HUES48 (cell line): ENCODE measurements around the gene GOLGA1.
A peak's percentile ranks its signal among the peaks of the same experiment; 100 is the strongest.
"Not testable (repeated sequence)": the region's sequence is repeated elsewhere in the genome, so short reads cannot be mapped to it uniquely, and the experiment has no call there.

Experiments used
- H3K27ac ChIP-seq: one replicate; pipeline ENCODE4 v1.7.0; 2013; ENCODE audit warnings: low read depth, low read length, inconsistent platforms
- H3K27me3 ChIP-seq: 2 replicates; pipeline ENCODE4 v1.6.1; 2013; ENCODE audit warnings: mild to moderate bottlenecking, low read length; ENCODE audit not compliant: control insufficient read depth, insufficient read depth
- H3K36me3 ChIP-seq: 2 replicates; pipeline ENCODE4 v1.6.1; 2013; ENCODE audit warnings: low read length; ENCODE audit not compliant: control insufficient read depth, insufficient read depth
- H3K4me1 ChIP-seq: 2 replicates; pipeline ENCODE4 v1.6.1; 2013; ENCODE audit warnings: mild to moderate bottlenecking, low read length; ENCODE audit not compliant: control insufficient read depth, insufficient read depth
- H3K4me3 ChIP-seq: 2 replicates; pipeline ENCODE4 v1.5.1; 2013; ENCODE audit warnings: mild to moderate bottlenecking, low read depth, low read length
- H3K9ac ChIP-seq: 2 replicates; pipeline ENCODE4 v1.6.1; 2013; ENCODE audit warnings: mild to moderate bottlenecking, low read depth, low read length, moderate library complexity
- H3K9me3 ChIP-seq: 2 replicates; pipeline ENCODE4 v1.6.1; 2013; ENCODE audit warnings: low read length; ENCODE audit not compliant: control insufficient read depth, insufficient read depth

GOLGA1 gene

GRCh38 chr9:124855944-124856765 lies 84.7 kb downstream of the GOLGA1 start:
- no peaks in the 10 kb centered on the region for H3K9me3 ChIP-seq
- H3K27ac ChIP-seq, result peak overlapping the region; percentile 73
- H3K4me1 ChIP-seq, result peaks cover 8% of the 10 kb centered on the region; the same call in 1 of the 2 replicates
- no peak overlapping the region for H3K4me3 ChIP-seq
- no peak overlapping the region for H3K9ac ChIP-seq
- H3K36me3 ChIP-seq, result peaks cover 45% of the 10 kb centered on the region
- H3K27me3 ChIP-seq, result no peaks in the 10 kb centered on the region

GRCh38 chr9:124855566-124855943 lies 85.3 kb downstream of the GOLGA1 start:
- Histone ChIP-seq H3K27ac (peak overlapping the region; percentile 73), H3K4me3 (no peak overlapping the region), H3K27me3 (no peaks in the 10 kb centered on the region), H3K36me3 (peaks cover 39% of the 10 kb centered on the region), H3K4me1 (peaks cover 7% of the 10 kb centered on the region; the same call in 1 of the 2 replicates), H3K9ac (no peak overlapping the region), H3K9me3 (no peaks in the 10 kb centered on the region)

DNA sequence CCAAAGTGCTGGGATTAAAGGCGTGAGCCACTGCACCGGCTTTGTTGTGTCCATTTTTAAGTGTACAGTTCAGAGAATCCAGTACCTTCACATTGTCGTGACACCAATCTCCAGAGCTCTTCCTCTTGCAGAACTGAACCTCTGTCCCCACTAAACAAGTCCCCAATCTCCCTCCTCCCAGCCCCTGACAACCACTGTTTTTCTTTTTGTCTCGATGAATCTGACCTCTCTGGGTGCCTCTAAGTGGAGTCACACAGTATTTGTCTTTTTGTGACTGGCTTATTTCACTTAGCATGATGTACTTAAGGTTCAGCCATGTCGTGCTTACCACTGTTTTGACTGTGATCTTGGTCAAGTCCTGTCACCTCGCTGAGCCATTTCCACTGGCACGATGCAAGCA lies 86.1 kb downstream of the GOLGA1 start:
- Histone ChIP-seq H3K4me3 (no peak overlapping the region), H3K4me1 (0 out of 2 replicates have a peak, but pooled peaks cover 3% of the 10 kb centered on the region), H3K9me3 (no peaks in the 10 kb centered on the region), H3K27ac (no peak overlapping the region), H3K9ac (no peak overlapping the region), H3K36me3 (peaks cover 31% of the 10 kb centered on the region), H3K27me3 (no peaks in the 10 kb centered on the region)

DNA sequence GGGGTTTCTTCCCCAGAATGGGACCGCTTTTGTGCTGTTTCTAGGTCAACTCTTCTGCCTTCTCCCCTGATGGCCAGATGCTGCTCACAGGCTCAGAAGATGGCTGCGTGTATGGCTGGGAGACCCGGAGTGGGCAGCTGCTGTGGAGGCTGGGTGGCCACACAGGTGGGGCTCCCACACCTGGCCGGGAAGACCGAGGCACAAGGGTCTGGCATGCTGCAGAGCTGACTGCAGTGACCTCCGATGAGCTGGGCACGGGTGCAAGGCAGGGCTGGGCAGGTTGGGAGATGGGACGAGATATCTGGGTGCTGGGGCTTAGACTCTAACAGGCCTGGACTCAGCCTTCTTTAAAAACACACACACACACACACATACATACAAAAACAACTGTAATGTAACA lies 86.7 kb downstream of the GOLGA1 start:
- H3K27me3 ChIP-seq, result no peaks in the 10 kb centered on the region
- H3K4me1 ChIP-seq, result 0 out of 2 replicates have a peak, but pooled peaks cover 3% of the 10 kb centered on the region
- no peak overlapping the region for H3K9ac ChIP-seq
- H3K27ac ChIP-seq, result no peak overlapping the region
- no peaks in the 10 kb centered on the region for H3K9me3 ChIP-seq
- no peak overlapping the region for H3K4me3 ChIP-seq
- peaks cover 25% of the 10 kb centered on the region for H3K36me3 ChIP-seq

GRCh38 chr9:124853605-124854143 lies 87.2 kb downstream of the GOLGA1 start:
- no peaks in the 10 kb centered on the region for H3K9me3 ChIP-seq
- peak overlapping the region; percentile 42; the same call in 1 of the 2 replicates for H3K9ac ChIP-seq
- H3K4me3 ChIP-seq, result peak overlapping the region; percentile 59
- no peak overlapping the region for H3K27ac ChIP-seq
- H3K27me3 ChIP-seq, result no peaks in the 10 kb centered on the region
- peaks cover 20% of the 10 kb centered on the region for H3K36me3 ChIP-seq
- H3K4me1 ChIP-seq, result 0 out of 2 replicates have a peak, but pooled peaks cover 3% of the 10 kb centered on the region

DNA sequence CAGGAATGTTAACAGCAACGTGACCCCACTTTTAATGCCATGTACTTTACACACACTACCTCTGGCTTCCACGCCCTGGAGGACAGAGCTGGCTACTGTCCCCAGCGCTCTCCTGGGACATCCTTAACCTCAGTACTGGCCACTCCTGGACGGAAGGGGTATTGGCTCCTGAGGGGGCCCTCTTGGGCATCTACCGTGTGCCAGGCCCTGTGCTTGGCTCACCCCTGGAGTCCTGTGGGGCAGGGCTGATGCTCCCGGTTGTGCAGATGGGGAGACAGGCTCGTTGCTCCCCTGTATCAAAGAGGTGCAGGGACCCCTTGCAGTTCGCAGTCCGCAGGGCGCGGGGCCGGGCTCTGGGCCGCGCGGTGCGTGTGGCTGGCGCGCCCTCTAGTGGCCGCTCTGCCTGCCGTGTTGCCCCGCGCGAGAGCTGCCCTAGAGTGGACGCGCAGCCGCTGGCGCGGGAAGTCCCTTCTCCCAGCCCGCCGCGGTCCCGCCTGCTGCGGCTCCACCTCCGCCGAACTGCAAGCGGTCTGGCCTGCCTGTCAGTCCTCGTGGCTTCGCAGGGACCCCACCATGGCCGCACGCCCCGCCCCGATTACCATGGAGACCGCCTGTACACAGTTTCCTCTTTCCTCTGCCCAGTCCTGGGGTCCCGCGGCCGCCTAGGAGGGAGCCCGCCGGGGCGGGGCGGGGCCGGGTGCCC lies 87.9 kb downstream of the GOLGA1 start, which contains the start of gene WDR38:
WDR38 (plus strand) TSS at position 632 of the 703 bp plus-strand sequence. CDS start 72 bp downstream, outside the sequence.
- Histone ChIP-seq H3K9me3 (no peaks in the 10 kb centered on the region), H3K4me3 (peak within 1 kb of the TSS; percentile 59), H3K9ac (peak within 1 kb of the TSS; percentile 42; the same call in 1 of the 2 replicates), H3K27me3 (no peaks in the 10 kb centered on the region), H3K27ac (no peak within 1 kb of the TSS), H3K4me1 (0 out of 2 replicates have a peak, but pooled peaks cover 3% of the 10 kb centered on the region), H3K36me3 (peaks cover 13% of the 10 kb centered on the region)

DNA sequence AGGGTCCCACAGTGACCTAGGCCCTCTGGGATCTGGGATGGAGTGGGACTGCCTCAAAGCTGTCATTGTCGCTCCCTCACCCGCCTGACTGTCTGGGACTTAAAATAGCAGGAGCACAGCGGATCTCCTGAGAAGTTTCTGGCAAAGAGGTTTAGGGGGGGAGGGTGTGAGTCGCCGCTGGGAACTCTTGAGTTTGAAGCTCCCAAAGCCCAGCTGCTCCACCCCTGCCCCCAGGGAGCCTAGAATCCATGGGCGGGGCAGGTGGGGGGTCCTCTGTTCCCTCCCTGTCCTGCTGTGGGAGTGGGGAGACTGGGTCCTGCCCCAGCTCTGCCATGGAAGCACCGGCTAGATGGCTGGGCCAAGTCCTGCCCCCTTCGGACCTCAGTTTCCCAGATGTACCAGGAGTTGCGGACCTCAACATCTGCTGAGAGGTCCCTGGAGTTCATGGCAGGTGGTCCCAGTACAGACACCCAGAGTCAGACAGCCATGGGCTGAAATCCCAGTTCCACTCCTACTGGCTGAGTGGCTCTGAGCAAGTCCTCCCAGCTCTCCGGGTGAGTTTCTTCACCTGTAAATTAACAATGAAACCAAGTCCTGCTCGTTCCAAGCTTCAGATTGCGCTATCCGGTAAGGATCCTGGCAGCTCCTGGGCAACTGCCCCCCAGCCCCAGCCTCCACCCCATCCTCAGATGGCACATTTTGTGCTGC lies 88.6 kb downstream of the GOLGA1 start:
- Histone ChIP-seq H3K4me1 (0 out of 2 replicates have a peak, but pooled peaks cover 3% of the 10 kb centered on the region), H3K27ac (no peak overlapping the region), H3K9me3 (no peaks in the 10 kb centered on the region), H3K9ac (no peak overlapping the region), H3K27me3 (no peaks in the 10 kb centered on the region), H3K36me3 (peaks cover 6% of the 10 kb centered on the region), H3K4me3 (peak overlapping the region; percentile 59; the same call in 1 of the 2 replicates)

- H3K9me3 ChIP-seq, result no peaks in the 10 kb centered on the region
- 0 out of 2 replicates have a peak, but pooled peaks cover 3% of the 10 kb centered on the region for H3K4me1 ChIP-seq
- H3K4me3 ChIP-seq, result no peak overlapping the region
- H3K9ac ChIP-seq, result no peak overlapping the region
- H3K36me3 ChIP-seq, result no peaks in the 10 kb centered on the region
- no peaks in the 10 kb centered on the region for H3K27me3 ChIP-seq
- no peak overlapping the region for H3K27ac ChIP-seq
Measured at GRCh38 chr9:124849801-124850200, 91.1 kb downstream of the GOLGA1 start.

DNA sequence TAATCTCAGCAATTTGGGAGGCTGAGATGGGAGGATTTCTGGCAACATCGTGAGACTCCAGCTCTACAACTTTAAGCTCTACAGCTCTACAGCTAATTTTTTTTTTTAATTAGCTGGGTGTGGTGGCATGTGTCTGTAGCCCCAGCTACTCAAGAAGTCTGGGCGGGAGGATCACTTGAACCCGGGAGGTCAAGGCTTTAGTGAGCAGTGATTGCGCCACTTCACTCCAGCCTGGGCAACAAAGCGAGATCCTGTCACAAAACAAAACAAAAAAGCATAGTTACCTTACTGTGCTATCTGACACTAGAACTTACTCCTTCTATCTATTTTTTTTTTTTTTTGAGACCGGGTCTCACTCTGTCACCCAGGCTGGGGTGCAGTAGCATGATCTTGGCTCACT lies 93.9 kb downstream of the GOLGA1 start:
- no peak overlapping the region for H3K27ac ChIP-seq
- no peaks in the 10 kb centered on the region for H3K27me3 ChIP-seq
- no peaks in the 10 kb centered on the region for H3K4me1 ChIP-seq
- no peaks in the 10 kb centered on the region for H3K36me3 ChIP-seq
- H3K9ac ChIP-seq, result no peak overlapping the region
- H3K4me3 ChIP-seq, result no peak overlapping the region
- no peaks in the 10 kb centered on the region for H3K9me3 ChIP-seq

DNA sequence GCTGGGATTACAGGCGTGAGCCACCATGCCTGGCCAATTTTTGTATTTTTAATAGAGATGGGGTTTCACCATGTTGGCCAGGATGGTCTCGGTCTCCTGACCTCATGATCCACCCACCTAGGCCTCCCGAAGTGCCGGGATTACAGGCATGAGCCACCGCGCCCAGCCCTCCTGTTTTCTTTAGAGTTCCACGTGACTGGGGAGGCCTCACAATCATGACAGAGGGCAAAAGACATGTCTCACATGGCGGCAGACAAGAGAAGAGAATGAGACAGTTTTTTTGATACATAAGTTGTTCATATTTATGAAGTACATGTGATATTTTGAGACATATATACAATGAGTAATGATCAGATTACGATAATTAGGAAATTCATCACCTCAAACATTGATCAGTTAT lies 94.4 kb downstream of the GOLGA1 start:
- not testable (repeated sequence) for H3K4me1 ChIP-seq, H3K9ac ChIP-seq, H3K27me3 ChIP-seq, H3K9me3 ChIP-seq, H3K27ac ChIP-seq, H3K36me3 ChIP-seq, H3K4me3 ChIP-seq
